Measurements from ENCODE around the gene TBC1D9B.

Gene TBC1D9B

GRCh38 chr5:179841621-179842020 is 66.1 kb downstream of the TBC1D9B start:
- ChIA-PET POLR2A (interaction anchor here (1.0 kb wide), 1 partner anchor 218 kb away, joined by 3 read pairs; the partner anchor contains the start of gene HNRNPH1), CTCF (interaction anchor here (0.6 kb wide), 1 partner anchor 79 kb away, joined by 3 read pairs; no protein-coding TSS in a partner anchor)
- TF ChIP-seq PKNOX1 (IDR thresholded peaks at IDR 0.05) (no peak), ELF4 (IDR thresholded peaks at IDR 0.05) (no peak), FOXM1 (IDR thresholded peaks at IDR 0.05; ENCODE audit: borderline replicate concordance) (no peak), CTBP1 (IDR thresholded peaks at IDR 0.05; ENCODE audit: borderline replicate concordance) (no peak), ARNT (IDR thresholded peaks at IDR 0.05) (no peak), SUZ12 (IDR thresholded peaks at IDR 0.05) (no peak)
- DNase-seq (ENCODE audit: extremely low spot score): no peak

GRCh38 chr5:179840766-179841165 is 66.9 kb downstream of the TBC1D9B start:
- POLR2A ChIA-PET: interaction anchor here (1.0 kb wide), 1 partner anchor 217 kb away, joined by 3 read pairs; the partner anchor contains the start of gene HNRNPH1

GRCh38 chr5:179840321-179840720 is 67.4 kb downstream of the TBC1D9B start:
- ChIA-PET POLR2A (no interaction called here), CTCF (no interaction called here)
- TF ChIP-seq BHLHE40 (IDR thresholded peaks at IDR 0.05; ENCODE audit: borderline replicate concordance): no peak
- no peak for TF ChIP-seq PKNOX1 (IDR thresholded peaks at IDR 0.05)
- TF ChIP-seq SUZ12 (IDR thresholded peaks at IDR 0.05): no peak
- TF ChIP-seq ZNF384 (IDR thresholded peaks at IDR 0.05): no peak
- no peak for TF ChIP-seq FOXM1 (IDR thresholded peaks at IDR 0.05; ENCODE audit: borderline replicate concordance)
- no peak for TF ChIP-seq CTBP1 (IDR thresholded peaks at IDR 0.05; ENCODE audit: borderline replicate concordance)
- no peak for TF ChIP-seq NFRKB (IDR thresholded peaks at IDR 0.05)
- TF ChIP-seq HDGF (IDR thresholded peaks at IDR 0.05; ENCODE audit: borderline replicate concordance): no peak
- no peak for TF ChIP-seq TARDBP (IDR thresholded peaks at IDR 0.05)
- no peak for TF ChIP-seq FOXK2 (IDR thresholded peaks at IDR 0.05)
- no peak for TF ChIP-seq LEF1 (IDR thresholded peaks at IDR 0.05; ENCODE audit: borderline replicate concordance)
- TF ChIP-seq SP1 (IDR thresholded peaks at IDR 0.05): no peak
- no peak for TF ChIP-seq L3MBTL2 (conservative IDR thresholded peaks at IDR 0.05)
- no peak for TF ChIP-seq ARNT (IDR thresholded peaks at IDR 0.05)
- no peak for TF ChIP-seq FOXA1 (IDR thresholded peaks at IDR 0.05)
- TF ChIP-seq ELF4 (IDR thresholded peaks at IDR 0.05): no peak

More at GRCh38 chr5:179840766-179841165, 66.9 kb downstream of the TBC1D9B start:
- DNase-seq (ENCODE audit: extremely low spot score): no peak
- TF ChIP-seq FOXK2 (IDR thresholded peaks at IDR 0.05): no peak
- TF ChIP-seq L3MBTL2 (conservative IDR thresholded peaks at IDR 0.05): no peak
- TF ChIP-seq HDGF (IDR thresholded peaks at IDR 0.05; ENCODE audit: borderline replicate concordance): no peak
- TF ChIP-seq LEF1 (IDR thresholded peaks at IDR 0.05; ENCODE audit: borderline replicate concordance): no peak
- no peak for TF ChIP-seq FOXA1 (IDR thresholded peaks at IDR 0.05)
- no peak for TF ChIP-seq SUZ12 (IDR thresholded peaks at IDR 0.05)
- no peak for TF ChIP-seq SP1 (IDR thresholded peaks at IDR 0.05)
- TF ChIP-seq ZNF384 (IDR thresholded peaks at IDR 0.05): no peak
- TF ChIP-seq BHLHE40 (IDR thresholded peaks at IDR 0.05; ENCODE audit: borderline replicate concordance): no peak
- TF ChIP-seq ELF4 (IDR thresholded peaks at IDR 0.05): no peak
- TF ChIP-seq CTBP1 (IDR thresholded peaks at IDR 0.05; ENCODE audit: borderline replicate concordance): no peak
- no peak for TF ChIP-seq FOXM1 (IDR thresholded peaks at IDR 0.05; ENCODE audit: borderline replicate concordance)
- no peak for TF ChIP-seq PKNOX1 (IDR thresholded peaks at IDR 0.05)
- TF ChIP-seq NFRKB (IDR thresholded peaks at IDR 0.05): no peak
- TF ChIP-seq ARNT (IDR thresholded peaks at IDR 0.05): no peak
- TF ChIP-seq TARDBP (IDR thresholded peaks at IDR 0.05): no peak
- CTCF ChIA-PET: no interaction called here

GRCh38 chr5:179839328-179840256 is 68.1 kb downstream of the TBC1D9B start:
- ChIA-PET CTCF (no interaction called here), POLR2A (interaction anchor here (0.7 kb wide), 1 partner anchor 31 kb away, joined by 3 read pairs; no protein-coding TSS in a partner anchor)
- no peak for DNase-seq (ENCODE audit: extremely low spot score)

More at GRCh38 chr5:179840321-179840720, 67.4 kb downstream of the TBC1D9B start:
- DNase-seq (ENCODE audit: extremely low spot score): no peak

GRCh38 chr5:179837076-179838011 is 70.4 kb downstream of the TBC1D9B start:
- POLR2A ChIA-PET: interaction anchor here (0.9 kb wide), 1 partner anchor 75 kb away, joined by 3 read pairs; no protein-coding TSS in a partner anchor
- no peak for TF ChIP-seq FOXA1 (IDR thresholded peaks at IDR 0.05)
- peak; percentile 66; the same call in 1 of the 2 replicates for TF ChIP-seq PKNOX1 (IDR thresholded peaks at IDR 0.05)
- no peak for TF ChIP-seq SP1 (IDR thresholded peaks at IDR 0.05)
- CTCF ChIA-PET: no interaction called here
- DNase-seq (ENCODE audit: extremely low spot score): no peak

More at GRCh38 chr5:179839328-179840256, 68.1 kb downstream of the TBC1D9B start:
- no peak for TF ChIP-seq SP1 (IDR thresholded peaks at IDR 0.05)
- no peak for TF ChIP-seq FOXK2 (IDR thresholded peaks at IDR 0.05)

All from HEK293T (cell line).